ENCODE measurements around the gene JRKL.

JRKL gene

GRCh38 chr11:96389720-96390487, at the start of gene JRKL, which contains the start of gene CCDC82:
Gene JRKL (plus strand): TSS chr11:96390013. CDS start chr11:96390650, 637 bp downstream.
Gene CCDC82 (minus strand): TSS chr11:96389912. CDS start chr11:96384747, 5,165 bp downstream.
- DNase-seq, result peak; percentile 93

DNA sequence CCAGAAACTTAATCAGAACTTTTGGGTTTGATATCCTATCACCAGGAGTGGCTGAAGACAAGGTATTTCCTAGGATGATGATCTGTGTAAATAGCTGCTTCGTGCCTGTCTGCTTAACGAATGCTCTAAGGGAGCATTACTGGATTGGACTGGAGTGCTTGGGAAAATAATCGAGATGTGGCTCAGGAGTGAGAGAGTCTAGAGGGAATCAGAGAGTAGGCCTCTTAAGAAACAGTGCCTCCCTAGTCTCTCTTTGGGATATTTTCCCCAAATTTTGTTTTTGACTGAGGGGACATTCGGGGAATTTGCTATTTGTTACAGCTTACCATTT, 49.3 kb upstream of the JRKL start:
- no peak for DNase-seq

- no peak for DNase-seq
Observed at GRCh38 chr11:96341211-96342013, 48.4 kb upstream of the JRKL start.

GRCh38 chr11:96342014-96342960, 47.5 kb upstream of the JRKL start:
- no peak for DNase-seq

DNA sequence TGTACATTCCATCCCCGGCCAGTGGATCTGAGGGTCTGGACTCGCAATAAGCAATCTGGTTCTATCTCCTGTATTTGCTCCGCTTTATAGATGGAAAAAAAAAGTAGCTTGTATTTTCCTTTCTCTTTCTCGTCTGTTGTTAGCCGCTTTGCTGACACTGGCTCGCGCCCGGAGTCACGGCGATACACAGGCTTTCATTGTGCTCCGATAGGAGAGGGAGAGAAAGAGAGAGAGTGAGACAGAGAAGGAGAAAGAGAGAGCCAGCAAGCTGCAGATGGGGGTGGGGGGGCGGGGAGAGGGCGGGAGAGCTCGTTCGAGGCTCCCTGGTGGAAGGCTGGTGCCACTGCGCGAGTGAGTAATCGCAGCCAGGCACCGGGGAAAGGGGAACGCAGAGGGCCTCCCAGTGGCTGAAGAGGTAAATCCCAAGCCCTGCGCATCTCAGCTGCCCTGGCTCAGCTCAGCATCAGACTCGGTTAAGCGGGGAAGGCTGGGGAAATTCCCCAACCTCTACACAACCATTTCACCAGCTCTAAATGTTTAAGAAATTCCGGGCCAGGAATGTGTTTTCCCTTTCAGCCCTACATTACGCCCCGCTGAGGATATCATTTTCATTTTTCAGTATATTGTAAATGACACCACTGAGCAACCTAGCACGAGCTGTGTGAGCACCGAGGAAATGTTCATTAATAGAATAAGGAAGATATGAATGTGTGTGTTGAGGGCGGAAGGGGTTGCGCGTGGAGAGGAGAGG, 46.7 kb upstream of the JRKL start, which contains the start of gene MAML2:
MAML2 (minus strand) TSS at position 235 of the 751 bp plus-strand sequence. CDS start 1,300 bp downstream, outside the sequence.
- peak; percentile 91 for DNase-seq

DNA sequence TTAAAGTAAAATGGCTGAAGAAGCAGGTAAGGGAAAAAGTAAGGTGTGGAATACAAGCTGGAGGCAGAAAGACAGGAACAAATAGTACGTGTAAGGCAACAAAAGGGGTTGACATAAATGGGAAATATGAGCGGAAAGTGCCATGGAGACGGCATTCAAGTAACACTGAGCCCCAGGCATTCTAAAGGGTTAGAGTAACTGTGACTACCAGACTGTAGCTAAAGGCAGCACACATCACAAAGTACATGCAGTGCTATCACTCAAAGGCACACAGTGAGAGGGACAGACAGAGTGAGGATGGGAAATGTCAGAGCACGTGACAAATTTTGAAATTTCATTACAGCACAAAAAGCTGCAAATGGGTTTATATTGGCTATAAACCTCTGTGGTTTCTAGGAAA, 33.0 kb upstream of the JRKL start:
- no peak for DNase-seq

DNA sequence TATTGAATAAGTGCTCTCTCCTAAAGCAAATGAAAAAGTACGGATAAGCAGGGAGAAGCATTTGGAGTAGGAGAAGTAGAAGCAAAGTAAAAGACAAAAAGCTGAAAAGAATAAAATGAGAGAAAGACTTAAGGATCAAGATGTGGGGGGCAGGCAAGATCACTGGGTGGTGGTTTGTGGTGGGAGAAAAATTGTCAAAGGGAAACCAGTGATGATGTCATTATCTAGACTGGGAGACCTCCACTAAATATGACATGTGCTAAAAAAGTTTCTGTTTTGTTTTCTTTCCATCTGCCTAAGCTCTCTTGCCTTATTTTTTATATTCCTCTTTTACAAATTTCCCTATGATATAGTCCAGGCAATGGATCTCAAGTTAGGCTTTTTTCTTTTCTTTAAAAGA, 32.0 kb upstream of the JRKL start:
- no peak for DNase-seq

DNA sequence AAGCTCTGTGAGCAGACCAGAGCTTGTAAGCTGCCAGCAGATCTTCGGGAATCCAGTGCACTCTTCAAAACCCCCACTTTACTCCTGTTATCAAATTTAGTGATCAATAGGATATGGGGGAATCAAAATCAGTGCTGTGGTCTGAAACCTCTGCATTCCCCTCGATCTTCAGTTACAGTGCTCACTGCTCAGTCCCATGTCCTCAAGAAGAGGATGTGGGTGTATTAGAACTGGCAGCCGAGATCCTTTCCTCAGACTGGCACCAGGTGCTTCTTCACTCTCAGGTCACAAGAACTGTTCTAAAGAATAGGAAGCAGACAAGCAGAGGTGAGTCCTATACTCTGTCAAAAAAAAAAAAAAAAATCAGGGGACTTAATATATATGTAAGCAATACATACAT, 31.5 kb upstream of the JRKL start:
- no peak for DNase-seq

- DNase-seq, result no peak
Observed at GRCh38 chr11:96361778-96362177, 28.0 kb upstream of the JRKL start.

- DNase-seq, result no peak
Observed at GRCh38 chr11:96365493-96365892, 24.3 kb upstream of the JRKL start.

GRCh38 chr11:96366024-96366423, 23.8 kb upstream of the JRKL start:
- DNase-seq, result no peak

DNA sequence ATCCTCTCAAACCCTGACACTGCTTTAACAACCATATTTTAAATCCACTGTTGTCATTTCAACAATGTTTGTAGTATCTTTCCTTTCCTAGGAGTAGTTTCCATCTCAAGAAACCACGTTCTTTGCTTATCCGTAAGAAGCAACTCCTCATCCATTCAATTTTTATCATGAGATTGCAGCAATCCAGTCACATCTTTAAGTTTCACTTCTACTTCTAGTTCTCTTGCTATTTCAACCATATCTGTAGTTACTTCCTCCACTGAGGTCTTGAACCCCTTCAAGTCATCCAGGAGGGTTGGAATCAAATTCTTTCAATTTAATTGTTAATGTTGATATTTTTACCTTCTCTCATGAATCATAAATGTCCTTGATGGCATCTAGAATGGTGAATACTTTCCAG, 22.5 kb upstream of the JRKL start:
- no peak for DNase-seq

DNA sequence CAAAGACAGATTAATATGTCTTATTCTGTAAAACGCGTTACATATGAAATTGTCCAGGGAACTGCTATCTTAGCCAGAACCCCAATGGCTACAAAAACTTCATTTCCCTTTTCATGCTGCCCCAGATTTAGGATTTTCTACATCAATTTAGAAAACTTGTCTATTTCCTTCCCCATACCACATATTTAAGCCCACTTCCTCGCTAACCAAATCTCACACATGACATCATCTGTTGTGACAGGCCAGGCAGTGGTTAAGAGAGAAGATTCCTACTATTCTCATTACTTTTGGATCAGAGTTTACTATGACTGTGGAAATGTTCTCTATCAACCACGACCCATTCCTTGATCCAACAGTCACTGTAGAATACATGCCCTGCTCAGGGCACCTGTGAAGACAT, 16.0 kb upstream of the JRKL start:
- no peak for DNase-seq

DNA sequence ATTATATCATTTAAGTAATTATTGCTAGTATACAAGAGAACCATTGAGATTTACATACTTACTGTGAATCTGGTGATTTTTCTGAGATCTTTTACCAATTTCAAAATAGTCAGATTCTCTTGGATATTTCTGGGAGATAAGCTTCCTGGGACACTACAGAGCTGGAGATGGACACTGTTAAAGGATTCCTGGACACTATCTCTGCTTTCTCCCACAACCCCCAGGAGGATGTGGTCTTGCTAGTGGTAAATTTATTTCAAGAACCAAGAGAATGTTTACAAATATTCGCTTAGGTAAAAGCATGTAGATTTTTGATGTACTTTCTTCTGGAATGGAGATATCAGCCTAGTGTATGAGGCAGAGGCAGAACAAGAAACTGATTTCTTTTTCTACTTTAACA, 13.0 kb upstream of the JRKL start:
- no peak for DNase-seq

DNA sequence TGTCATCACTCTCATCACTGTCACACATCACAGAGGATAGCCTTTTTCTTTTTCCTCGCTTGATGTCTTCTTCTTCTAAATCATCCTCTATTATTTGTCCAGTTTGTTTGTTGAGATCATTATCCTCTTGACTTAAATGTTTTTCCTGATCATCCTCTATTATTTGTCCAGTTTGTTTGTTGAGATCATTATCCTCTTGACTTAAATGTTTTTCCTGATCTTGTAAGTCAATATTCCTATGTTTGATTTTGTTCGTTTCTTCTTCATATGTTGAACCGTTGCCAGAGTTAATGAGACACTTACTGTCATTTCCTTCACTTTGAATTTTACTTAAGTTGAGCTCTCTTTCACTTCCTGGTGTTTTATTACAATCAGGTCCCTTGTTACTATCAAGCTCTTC, 5.7 kb upstream of the JRKL start:
- DNase-seq, result peak; percentile 18

DNA sequence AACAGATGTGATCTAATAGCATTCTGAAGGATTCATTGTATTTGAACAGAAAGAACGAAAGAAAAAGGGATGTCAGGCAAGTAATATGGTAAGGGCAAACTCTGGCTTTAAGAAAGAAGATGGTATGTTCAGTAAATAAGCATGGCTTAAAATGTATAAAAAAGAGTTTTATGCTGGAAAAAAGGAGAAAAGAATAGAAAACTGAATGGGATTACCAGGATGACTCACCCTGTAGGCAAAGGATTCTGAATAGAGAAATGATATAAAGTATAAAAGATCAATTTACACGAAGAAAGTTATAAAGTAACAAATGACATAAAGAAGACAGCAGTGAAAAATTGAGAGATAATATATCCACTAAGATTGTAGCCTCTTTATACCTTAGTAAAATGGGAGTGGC, 4.6 kb upstream of the JRKL start:
- no peak for DNase-seq

DNA sequence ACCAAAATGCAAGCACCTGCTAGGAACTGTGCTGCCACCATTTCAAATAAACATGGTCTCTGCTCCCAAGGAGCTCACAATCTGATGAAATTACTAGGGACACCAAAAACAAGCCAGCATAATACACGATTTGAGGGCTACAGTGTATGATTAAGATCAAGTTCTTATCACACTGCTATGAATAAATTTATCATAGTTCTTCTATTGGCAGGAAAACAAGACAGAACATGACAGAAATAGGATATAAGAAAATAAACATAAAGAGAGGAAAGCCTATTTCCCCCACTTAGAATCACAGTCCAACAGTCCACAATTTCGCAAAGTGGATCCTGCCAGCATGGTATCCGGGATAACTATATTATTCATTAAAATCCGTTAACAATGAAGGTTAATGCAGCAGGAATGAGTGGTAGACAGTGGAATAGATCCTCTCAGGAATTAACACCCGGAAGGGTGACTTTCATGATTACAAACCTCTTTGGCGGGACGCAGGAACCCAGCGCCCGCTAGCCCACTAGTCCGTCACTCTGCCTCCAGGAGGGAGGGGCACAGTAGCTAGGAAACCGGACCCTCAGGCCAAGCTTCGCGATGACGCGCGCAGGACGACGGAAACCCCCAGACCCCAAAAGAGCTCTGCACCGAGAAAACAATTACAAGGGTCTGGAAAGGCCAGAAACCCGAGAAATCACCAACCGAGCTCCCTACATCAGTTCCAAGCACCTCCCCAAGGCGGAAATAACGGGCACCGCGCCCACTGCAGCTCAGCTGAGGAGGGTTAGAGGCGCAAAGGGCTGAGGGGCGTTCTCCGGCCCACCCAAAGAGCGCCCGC, 708 bp upstream of the JRKL start:
- no peak for DNase-seq

GRCh38 chr11:96390488-96390792, 627 bp downstream of the JRKL start:
- DNase-seq, result no peak

- no peak for DNase-seq
Observed at GRCh38 chr11:96391698-96392307, 2.0 kb downstream of the JRKL start.

DNA sequence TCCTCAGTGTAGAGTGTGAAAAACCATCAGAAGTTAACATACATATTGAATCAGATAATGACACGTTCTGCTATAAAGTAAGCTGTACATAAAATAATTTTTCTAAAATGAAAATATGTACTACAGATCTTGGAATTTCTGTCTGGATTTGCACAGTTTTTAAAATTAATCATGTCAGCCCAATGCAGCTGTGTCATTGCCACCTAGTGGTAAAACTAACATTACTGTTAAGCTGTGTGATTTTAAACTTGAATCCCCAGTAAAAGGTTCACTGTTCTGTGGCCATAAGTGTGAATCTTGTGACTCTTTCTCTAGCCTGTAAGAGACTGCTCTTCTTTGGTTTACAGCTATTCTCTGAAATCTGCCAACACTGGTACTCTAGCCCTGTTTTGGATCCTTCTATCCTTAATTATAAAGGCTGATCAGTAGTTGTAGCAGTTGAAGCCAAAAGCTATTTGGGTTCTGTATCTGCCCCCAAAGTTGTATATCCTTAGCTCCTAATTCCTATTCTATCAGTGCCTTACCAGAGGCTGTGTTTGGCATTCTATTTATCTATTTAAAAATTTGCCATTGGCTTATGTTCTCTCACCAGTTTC, 4.0 kb downstream of the JRKL start:
- DNase-seq, result no peak

DNA sequence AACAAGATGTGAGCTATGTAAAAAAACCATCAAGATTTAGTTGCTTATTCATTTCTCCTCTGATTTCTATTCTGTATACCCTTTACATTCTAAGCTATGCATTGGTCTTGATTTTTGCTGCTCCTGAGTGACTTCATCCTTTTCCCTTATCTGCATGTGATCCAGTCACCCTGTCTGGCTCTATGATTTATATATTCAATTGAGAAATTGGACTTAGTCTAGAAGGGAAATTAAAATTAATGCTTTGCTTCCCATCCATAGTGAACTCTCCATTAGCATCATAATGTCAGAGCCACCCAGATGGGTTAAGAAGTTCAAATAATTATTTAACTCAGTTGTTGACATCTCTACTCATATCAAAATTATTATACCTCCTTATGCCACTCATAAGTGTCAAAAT, 5.0 kb downstream of the JRKL start:
- no peak for DNase-seq
